Mucosa of descending colon (tissue), 3 donors: ENCODE data around the gene TBC1D21. TPM values are rescaled to one million over a fixed set of nuclear protein-coding genes. Genes with fewer than 3 reads are reported as not detected.
"Not testable (repeated sequence)": the region's sequence is repeated elsewhere in the genome, so short reads cannot be mapped to it uniquely, and the experiment has no call there.

ENCODE experiments used
- ATAC-seq: fragments of 200-7000 bp; cut with Tn5 transposase; one replicate; pipeline ENCODE4 v1.9.1; 2020; ENCODE audit warnings: mild to moderate bottlenecking, moderate library complexity
- DNase-seq, 3 donors: peaks; one replicate each; pipeline ENCODE4 v3.0.0-alpha.2; 2020
- H3K36me3 ChIP-seq: fragments of 200-600 bp; one replicate; pipeline ENCODE4 v1.8.0; 2021; ENCODE audit warnings: low read depth, mild to moderate bottlenecking
- H3K4me1 ChIP-seq: fragments of 200-600 bp; one replicate; pipeline ENCODE4 v1.8.0; 2021; ENCODE audit warnings: low read depth, mild to moderate bottlenecking
- H3K4me3 ChIP-seq: fragments of 200-600 bp; one replicate; pipeline ENCODE4 v1.8.0; 2021; ENCODE audit warnings: mild to moderate bottlenecking
- H3K9me3 ChIP-seq: fragments of 200-600 bp; one replicate; pipeline ENCODE4 v1.8.0; 2021; ENCODE audit warnings: mild to moderate bottlenecking
- intact Hi-C, 2 donors: fragments of 100-400 bp; cut with DNase I in 1 of 2; cut with micrococcal nuclease in 1 of 2; formaldehyde crosslinking; loops; one replicate each; pipeline versions ENCODE4 v1.11.0 to v1.11.1; 2022; cut with DNase I, micrococcal nuclease
- total RNA-seq, 3 donors: library from RNA; stranded (reverse); fragmentation: NEBNext Ultra II Directional in 2 of 3; extraction: Animal tissue kit (Norgen Biotek cat#: 25700) in 2 of 3; gene quantifications; one replicate each; pipeline versions ENCODE4 v1.2.1 to v1.2.4, GENCODE V29; 2021 to 2023
- TF ChIP-seq, protein P1 (sequence below): fragments of 200-600 bp; IDR thresholded peaks from one replicate; pipeline ENCODE4 v1.8.0; 2022; ENCODE audit warnings: antibody characterized with exemption, mild to moderate bottlenecking
- donor health status: DM: no; HTN: no; CAD: no; lungs with moderate emphysema.
- donor health status: DM: no; HTN: no; CAD: no.
- donor health status: DM: no; HTN: yes; CAD: no.

TBC1D21 gene
- total RNA-seq, 3 donors from 2014 or later, result not detected

GRCh38 chr15:73936181-73936580 is 62.8 kb downstream of the TBC1D21 start:
- TF ChIP-seq, protein P1, sequence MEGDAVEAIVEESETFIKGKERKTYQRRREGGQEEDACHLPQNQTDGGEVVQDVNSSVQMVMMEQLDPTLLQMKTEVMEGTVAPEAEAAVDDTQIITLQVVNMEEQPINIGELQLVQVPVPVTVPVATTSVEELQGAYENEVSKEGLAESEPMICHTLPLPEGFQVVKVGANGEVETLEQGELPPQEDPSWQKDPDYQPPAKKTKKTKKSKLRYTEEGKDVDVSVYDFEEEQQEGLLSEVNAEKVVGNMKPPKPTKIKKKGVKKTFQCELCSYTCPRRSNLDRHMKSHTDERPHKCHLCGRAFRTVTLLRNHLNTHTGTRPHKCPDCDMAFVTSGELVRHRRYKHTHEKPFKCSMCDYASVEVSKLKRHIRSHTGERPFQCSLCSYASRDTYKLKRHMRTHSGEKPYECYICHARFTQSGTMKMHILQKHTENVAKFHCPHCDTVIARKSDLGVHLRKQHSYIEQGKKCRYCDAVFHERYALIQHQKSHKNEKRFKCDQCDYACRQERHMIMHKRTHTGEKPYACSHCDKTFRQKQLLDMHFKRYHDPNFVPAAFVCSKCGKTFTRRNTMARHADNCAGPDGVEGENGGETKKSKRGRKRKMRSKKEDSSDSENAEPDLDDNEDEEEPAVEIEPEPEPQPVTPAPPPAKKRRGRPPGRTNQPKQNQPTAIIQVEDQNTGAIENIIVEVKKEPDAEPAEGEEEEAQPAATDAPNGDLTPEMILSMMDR, result no peak
- no peaks in the 10 kb centered on the region for H3K4me1 ChIP-seq
- DNase-seq, result no peak

GRCh38 chr15:73936588-73937290 is 63.4 kb downstream of the TBC1D21 start:
- intact Hi-C loops, result no loop called here
- Histone ChIP-seq H3K4me1 (no peaks in the 10 kb centered on the region), H3K9me3 (no peaks in the 10 kb centered on the region), H3K4me3 (no peak overlapping the region), H3K36me3 (no peaks in the 10 kb centered on the region)
- ATAC-seq, result no peak
- DNase-seq, result no peak
- TF ChIP-seq, protein P1, result no peak

More at GRCh38 chr15:73936181-73936580, 62.8 kb downstream of the TBC1D21 start:
- no peaks in the 10 kb centered on the region for H3K9me3 ChIP-seq
- no peaks in the 10 kb centered on the region for H3K36me3 ChIP-seq
- no peak overlapping the region for H3K4me3 ChIP-seq
- intact Hi-C loops, result no loop called here
- peak; percentile 51 for ATAC-seq

GRCh38 chr15:73937296-73937695 is 63.9 kb downstream of the TBC1D21 start:
- intact Hi-C loops, result no loop called here
- ATAC-seq (no peak), DNase-seq (no peak)
- no peaks in the 10 kb centered on the region for H3K9me3 ChIP-seq
- no peaks in the 10 kb centered on the region for H3K4me1 ChIP-seq
- no peak overlapping the region for H3K4me3 ChIP-seq
- no peaks in the 10 kb centered on the region for H3K36me3 ChIP-seq
- TF ChIP-seq, protein P1, result no peak

- no peaks in the 10 kb centered on the region for H3K4me1 ChIP-seq
- H3K9me3 ChIP-seq, result no peaks in the 10 kb centered on the region
- intact Hi-C loops, result no loop called here
Measured at GRCh38 chr15:73937726-73938125, 64.4 kb downstream of the TBC1D21 start.

GRCh38 chr15:73938516-73938915 is 65.2 kb downstream of the TBC1D21 start:
- DNase-seq, H3K9me3 ChIP-seq, H3K4me1 ChIP-seq, intact Hi-C loops, H3K4me3 ChIP-seq, ATAC-seq, H3K36me3 ChIP-seq: not testable (repeated sequence)

More at GRCh38 chr15:73937726-73938125, 64.4 kb downstream of the TBC1D21 start:
- H3K4me3 ChIP-seq, result no peak overlapping the region
- H3K36me3 ChIP-seq, result no peaks in the 10 kb centered on the region
- ATAC-seq (no peak), DNase-seq (no peak)
- TF ChIP-seq, protein P1, result no peak

Other genes with a start within 250 kb of the TBC1D21 start
- 100 to 1,000 TPM; 157 to 200 (median 168) TPM for gene NPTN, start 240.2 kb upstream of the TBC1D21 start, total RNA-seq
- 10 to 100 TPM; 26.2 to 39.2 (median 29.9) TPM for gene CD276, start 189.2 kb upstream of the TBC1D21 start, total RNA-seq
- 1 to 10 TPM in 2 of 3 donors, under 1 TPM in 1; 0.98 to 9.0 (median 1.8) TPM for gene INSYN1, start 120.2 kb upstream of the TBC1D21 start, total RNA-seq
- 1 to 10 TPM in 2 of 3 donors, under 1 TPM in 1; 0.87 to 7.9 (median 5.1) TPM for gene LOXL1, start 52.9 kb downstream of the TBC1D21 start, total RNA-seq
- gene STOML1, start 118.7 kb downstream of the TBC1D21 start, total RNA-seq, result 10 to 100 TPM; 11.5 to 13.4 (median 12.4) TPM
- gene PML, start 121.2 kb downstream of the TBC1D21 start, total RNA-seq, result 10 to 100 TPM; 27.6 to 52.2 (median 35.6) TPM
- gene GOLGA6A, start 209.0 kb downstream of the TBC1D21 start, total RNA-seq, result not detected